Fibroblast of lung (primary cell): ENCODE measurements around the gene C22orf31.

Experiments
- CTCF ChIP-seq, 2 donors: IDR thresholded peaks in 1 of 2; conservative IDR thresholded peaks in 1 of 2; 1 replicate in 1 of 2; 2 replicates in 1 of 2; pipeline ENCODE4 v1.5.1; 2011 to 2012; ENCODE audit warnings: low read length in 2 of 2, control low read depth in 1 of 2, inconsistent platforms in 1 of 2, low read depth in 1 of 2, mild to moderate bottlenecking in 1 of 2
- EZH2 ChIP-seq: IDR thresholded peaks from 2 replicates; pipeline ENCODE4 v1.5.1; 2012; ENCODE audit warnings: low read length, control low read depth, mild to moderate bottlenecking; ENCODE audit errors: missing control alignments

- TF ChIP-seq CTCF (conservative IDR thresholded peaks at IDR 0.05 in 1 of 2, IDR thresholded peaks at IDR 0.05 in 1 of 2; ENCODE audit: low read depth in 1 of 2, low read length in 2 of 2): no peak
- TF ChIP-seq EZH2: no peak
These were observed 33.8 kb upstream of the C22orf31 start for GRCh38 chr22:29095459-29095858.
